H1 (cell line): ENCODE measurements around the gene VTN. TPM values are rescaled to one million over a fixed set of nuclear protein-coding genes. Genes with fewer than 3 reads are reported as not detected.

Experiments used
- CTCF ChIA-PET: fragments of 300-600 bp; sonication (Branson Sonifier 250); formaldehyde crosslinking; loops from one replicate; lab custom pipeline; 2021; ENCODE audit not compliant: partially characterized antibody; lab: Charles Lee
- POLR2A ChIA-PET: fragments of 300-600 bp; sonication (Branson Sonifier 250); formaldehyde crosslinking; loops from one replicate; lab custom pipeline; 2021; ENCODE audit warnings: inconsistent platforms; ENCODE audit not compliant: partially characterized antibody; lab: Charles Lee
- DNase-seq, 2 experiments: peaks; one replicate each; pipeline versions ENCODE4 v3.0.0 to v3.0.0-alpha.2; 2010 to 2022; ENCODE audit warnings: low spot score in 2 of 2, low read depth in 1 of 2, mixed read lengths in 1 of 2
- FAIRE-seq: peaks from 2 replicates; lab custom pipeline; 2011; peaks lifted over from hg19 to GRCh38; lab: Jason Lieb, UNC
- H2AFZ ChIP-seq: 2 replicates; pipeline ENCODE4 v1.8.1; 2012; ENCODE audit warnings: low read length, inconsistent platforms
- H2AK5ac ChIP-seq: 2 replicates; pipeline ENCODE4 v1.6.1; 2013; ENCODE audit warnings: low read depth, low read length
- H2BK120ac ChIP-seq: replicated peaks from 2 replicates; pipeline ENCODE3; 2013; ENCODE audit warnings: low read depth, low read length, inconsistent platforms
- H2BK12ac ChIP-seq: 2 replicates; pipeline ENCODE4 v1.6.1; 2013; ENCODE audit warnings: low read depth, low read length
- H2BK15ac ChIP-seq: 2 replicates; pipeline ENCODE4 v1.6.1; 2013; ENCODE audit warnings: low read length
- H2BK20ac ChIP-seq: 2 replicates; pipeline ENCODE4 v1.6.1; 2013; ENCODE audit warnings: low read length
- H2BK5ac ChIP-seq: 2 replicates; pipeline ENCODE4 v1.6.1; 2013; ENCODE audit warnings: low read depth, low read length
- H3K14ac ChIP-seq: 2 replicates; pipeline ENCODE4 v1.6.1; 2013; ENCODE audit warnings: inconsistent platforms; ENCODE audit not compliant: insufficient read length
- H3K18ac ChIP-seq: 2 replicates; pipeline ENCODE4 v1.6.1; 2013; ENCODE audit warnings: low read length; ENCODE audit errors: extremely low read depth
- H3K23ac ChIP-seq: 2 replicates; pipeline ENCODE4 v1.6.1; 2013; ENCODE audit warnings: inconsistent platforms; ENCODE audit not compliant: insufficient read length
- H3K23me2 ChIP-seq: 2 replicates; pipeline ENCODE4 v1.6.1; 2013; ENCODE audit warnings: low read depth, low read length
- H3K27ac ChIP-seq: 2 replicates; pipeline ENCODE4 v1.6.1; 2011; ENCODE audit warnings: low read depth, low read length, inconsistent platforms
- H3K27me3 ChIP-seq, 4 experiments: replicated peaks in 1 of 4; 1 replicate in 1 of 4; 2 replicates in 3 of 4; pipeline versions ENCODE4 v1.6.1 to v1.8.1; 2011 to 2013; ENCODE audit warnings: low read length in 3 of 4, mild to moderate bottlenecking in 3 of 4, inconsistent platforms in 2 of 4, mixed read lengths in 2 of 4, moderate library complexity in 1 of 4; ENCODE audit not compliant: control insufficient read depth in 3 of 4, insufficient read depth in 3 of 4; ENCODE audit errors: extremely low read depth in 1 of 4
- H3K36me3 ChIP-seq, 4 experiments: 2 replicates each; pipeline versions ENCODE4 v1.6.1 to v1.8.1; 2011 to 2013; ENCODE audit warnings: mild to moderate bottlenecking in 4 of 4, low read length in 3 of 4, moderate library complexity in 2 of 4, control low read depth in 1 of 4, inconsistent platforms in 1 of 4; ENCODE audit not compliant: insufficient read depth in 4 of 4, control insufficient read depth in 2 of 4
- H3K4ac ChIP-seq: replicated peaks from 2 replicates; pipeline ENCODE3; 2013; ENCODE audit warnings: low read length, low read depth, mixed read lengths, inconsistent platforms; ENCODE audit not compliant: insufficient read length
- H3K4me1 ChIP-seq, 4 experiments: replicated peaks in 1 of 4; 1 replicate in 1 of 4; 2 replicates in 3 of 4; pipeline versions ENCODE4 v1.6.1 to v1.8.1; 2011 to 2013; ENCODE audit warnings: low read length in 3 of 4, inconsistent platforms in 2 of 4, mixed read lengths in 1 of 4; ENCODE audit not compliant: insufficient read depth in 4 of 4, control insufficient read depth in 3 of 4
- H3K4me2 ChIP-seq, 2 experiments: 2 replicates each; pipeline versions ENCODE4 v1.6.1 to v1.8.1; 2011 to 2013; ENCODE audit warnings: low read depth in 2 of 2, low read length in 2 of 2, control low read depth in 1 of 2, inconsistent platforms in 1 of 2, mild to moderate bottlenecking in 1 of 2; ENCODE audit not compliant: insufficient read depth in 1 of 2
- H3K4me3 ChIP-seq, 4 experiments: fragments of 200-600, 300-600 bp in 1 of 4; sonication (generic), shearing (Covaris generic), sonication (Bioruptor Twin) in 1 of 4; 2 replicates each; pipeline versions ENCODE4 v1.5.1 to v1.8.1; 2011 to 2016; ENCODE audit warnings: low read length in 4 of 4, low read depth in 3 of 4, control low read depth in 2 of 4, inconsistent platforms in 2 of 4, mild to moderate bottlenecking in 2 of 4, mixed read lengths in 1 of 4, moderate library complexity in 1 of 4; ENCODE audit not compliant: insufficient read depth in 2 of 4; ENCODE audit errors: extremely low read depth in 1 of 4
- H3K56ac ChIP-seq: replicated peaks from 2 replicates; pipeline ENCODE3; 2013; ENCODE audit warnings: low read depth, mild to moderate bottlenecking, mixed read lengths, low read length, inconsistent platforms; ENCODE audit not compliant: insufficient read length
- H3K79me1 ChIP-seq: 2 replicates; pipeline ENCODE4 v1.6.1; 2013; ENCODE audit warnings: low read depth, low read length, control low read depth
- H3K79me2 ChIP-seq, 2 experiments: 2 replicates each; pipeline versions ENCODE4 v1.6.1 to v1.8.1; 2012 to 2013; ENCODE audit warnings: low read length in 2 of 2, mild to moderate bottlenecking in 2 of 2, inconsistent platforms in 1 of 2; ENCODE audit not compliant: insufficient read depth in 2 of 2, control insufficient read depth in 1 of 2
- H3K9ac ChIP-seq, 4 experiments: replicated peaks in 1 of 4; 1 replicate in 1 of 4; 2 replicates in 3 of 4; pipeline versions ENCODE4 v1.6.1 to v1.8.1; 2011 to 2013; ENCODE audit warnings: low read depth in 3 of 4, low read length in 3 of 4, control low read depth in 2 of 4, mild to moderate bottlenecking in 2 of 4, moderate library complexity in 2 of 4, inconsistent platforms in 1 of 4; ENCODE audit errors: extremely low read depth in 1 of 4
- H3K9me3 ChIP-seq, 2 experiments: 2 replicates each; pipeline versions ENCODE4 v1.6.1 to v1.8.1; 2012 to 2013; ENCODE audit warnings: mild to moderate bottlenecking in 2 of 2, moderate library complexity in 2 of 2, control low read depth in 1 of 2, inconsistent platforms in 1 of 2, low read depth in 1 of 2, low read length in 1 of 2, mixed read lengths in 1 of 2; ENCODE audit not compliant: insufficient read depth in 2 of 2
- H4K20me1 ChIP-seq, 2 experiments: replicated peaks in 1 of 2; 2 replicates each; pipeline versions ENCODE3 to v1.8.1; 2011 to 2013; ENCODE audit warnings: inconsistent platforms in 2 of 2, low read length in 2 of 2, mild to moderate bottlenecking in 1 of 2; ENCODE audit not compliant: insufficient read depth in 2 of 2, control insufficient read depth in 1 of 2
- H4K5ac ChIP-seq: 2 replicates; pipeline ENCODE4 v1.6.1; 2013; ENCODE audit warnings: low read length, low read depth, mixed read lengths, inconsistent platforms; ENCODE audit not compliant: insufficient read length
- H4K8ac ChIP-seq: 2 replicates; pipeline ENCODE4 v1.8.0; 2013; ENCODE audit warnings: mild to moderate bottlenecking, moderate library complexity, low read length, inconsistent platforms; ENCODE audit not compliant: insufficient read depth; ENCODE audit errors: extremely low read depth
- H4K91ac ChIP-seq: replicated peaks from 2 replicates; pipeline ENCODE3; 2013; ENCODE audit warnings: low read length, mixed read lengths, inconsistent platforms; ENCODE audit not compliant: insufficient read length
- CHD2 ChIP-seq: IDR thresholded peaks from 2 replicates; pipeline ENCODE4 v1.6.1; 2012; ENCODE audit warnings: low read length, improper control_type of control experiment
- CREB1 ChIP-seq: IDR thresholded peaks from 2 replicates; pipeline ENCODE4 v1.6.1; 2012; ENCODE audit warnings: inconsistent platforms
- EZH2 ChIP-seq: fragments of 200-600 bp; sonication (generic); IDR thresholded peaks from 2 replicates; pipeline ENCODE4 v1.7.1; 2012; ENCODE audit warnings: low read depth, mild to moderate bottlenecking, moderate library complexity, low read length, inconsistent platforms; ENCODE audit not compliant: severe bottlenecking
- KDM4A ChIP-seq: IDR thresholded peaks from one replicate; pipeline ENCODE4 v1.7.1; 2012; ENCODE audit warnings: low read depth, mild to moderate bottlenecking, moderate library complexity, low read length, inconsistent platforms; ENCODE audit not compliant: severe bottlenecking
- SUZ12 ChIP-seq: fragments of 200-600 bp; sonication (generic); IDR thresholded peaks from 2 replicates; pipeline ENCODE4 v1.6.1; 2012; ENCODE audit warnings: mild to moderate bottlenecking, inconsistent platforms, low read length, moderate library complexity, mixed read lengths
- WGBS, 2 experiments: shearing (Covaris generic) in 1 of 2; methylation state at CpG; one replicate each; pipeline versions ENCODE4 v1.1.6 to v1.1.7; 2013 to 2015; ENCODE audit warnings: low lambda C conversion rate in 2 of 2, mixed read lengths in 2 of 2, inconsistent platforms in 1 of 2, low coverage in 1 of 2, missing lambda C conversion rate in 1 of 2; ENCODE audit not compliant: insufficient replicate concordance in 2 of 2, insufficient coverage in 1 of 2, insufficient read length in 1 of 2; ENCODE audit errors: extremely low coverage in 1 of 2, missing lambda C conversion rate in 1 of 2; 5-methylcytosine and 5-hydroxymethylcytosine counted together
- polyA plus RNA-seq, 7 experiments: library from polyadenylated mRNA; depleted of rRNA in 3 of 7; stranded (reverse) in 5 of 7; unstranded in 2 of 7; fragments of >200 nt in 5 of 7; fragments of 200-250 nt in 2 of 7; gene quantifications; 1 replicate in 5 of 7; 2 replicates in 1 of 7; 4 replicates in 1 of 7; pipeline versions ENCODE4 v1.2.1 to v1.2.3, GENCODE V29; 2011 to 2013; ENCODE audit warnings: missing spikeins in 2 of 7, mixed read lengths in 2 of 7
- total RNA-seq: library from RNA; stranded (reverse); fragmentation: NEBNext Ultra II Directional; extraction: Animal tissue kit (Norgen Biotek cat#: 25700); gene quantifications from 2 replicates; pipeline ENCODE4 v1.2.1, GENCODE V29; 2021
- TF ChIP-seq, protein P1 (sequence below): IDR thresholded peaks from 2 replicates; pipeline ENCODE4 v1.6.1; 2012; ENCODE audit warnings: inconsistent platforms
- TF ChIP-seq, protein P2 (sequence below): IDR thresholded peaks from 2 replicates; pipeline ENCODE4 v1.6.1; 2012; ENCODE audit warnings: inconsistent platforms

The VTN gene
- total and polyA plus RNA-seq, 2 of the 8 experiments (the other 6 are each of a cell fraction or from before 2014, with no cell fraction given): 0.18 TPM; not detected in 1

DNA sequence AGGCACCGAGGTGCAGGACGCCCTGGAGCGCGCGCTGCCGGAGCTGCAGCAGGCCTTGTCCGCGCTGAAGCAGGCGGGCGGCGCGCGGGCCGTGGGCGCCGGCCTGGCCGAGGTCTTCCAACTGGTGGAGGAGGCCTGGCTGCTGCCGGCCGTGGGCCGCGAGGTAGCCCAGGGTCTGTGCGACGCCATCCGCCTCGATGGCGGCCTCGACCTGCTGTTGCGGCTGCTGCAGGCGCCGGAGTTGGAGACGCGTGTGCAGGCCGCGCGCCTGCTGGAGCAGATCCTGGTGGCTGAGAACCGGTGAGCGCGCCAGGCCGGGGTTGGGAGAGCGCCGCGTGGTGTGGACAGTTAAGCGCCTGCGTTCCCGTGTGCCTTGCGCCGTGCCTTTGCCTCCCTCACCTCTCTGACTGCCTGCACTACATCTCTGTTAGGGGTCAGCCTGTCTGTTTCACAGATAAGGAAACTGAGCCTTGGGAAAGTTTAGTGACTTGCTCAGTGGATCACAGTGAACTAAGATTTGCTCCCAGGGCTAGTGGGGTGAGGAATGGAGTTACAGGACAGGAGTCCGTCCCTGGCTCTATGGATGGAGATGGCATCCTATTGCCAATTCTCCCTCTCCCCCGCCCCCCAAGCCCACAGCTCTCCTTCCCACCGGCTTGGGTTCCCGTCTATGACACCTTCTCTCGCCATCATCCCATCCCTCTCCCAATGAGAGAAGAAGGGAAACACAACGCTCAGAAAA lies 2.3 kb upstream of the VTN start:
- H4K5ac ChIP-seq: no peak overlapping the region
- CTCF ChIA-PET: interaction anchor here (2.3 to 4.6 kb wide), 2 partner anchors 8 to 15 kb away, joined by 7 to 20 read pairs; partner anchors contain the start of gene POLDIP2
- H3K56ac ChIP-seq: no peak overlapping the region
- H3K36me3 ChIP-seq: no peaks in the 10 kb centered on the region
- H4K20me1 ChIP-seq: peaks cover 2 to 12% of the 10 kb centered on the region in 2 experiments
- no peaks in the 10 kb centered on the region; the same call in 1 of the 2 replicates for H3K79me1 ChIP-seq
- DNase-seq (no peak), FAIRE-seq (no peak)
- H3K23ac ChIP-seq: no peak overlapping the region
- H3K79me2 ChIP-seq: no peaks in the 10 kb centered on the region
- H3K4ac ChIP-seq: peak overlapping the region; percentile 14
- H2BK5ac ChIP-seq: no peak overlapping the region
- H2BK15ac ChIP-seq: no peak overlapping the region
- peaks cover 3 to 16% (median 9%) of the 10 kb centered on the region in 4 experiments; a peak in 6 of 7 replicates for H3K4me1 ChIP-seq
- peak overlapping the region; percentile 83 for H4K8ac ChIP-seq
- H3K23me2 ChIP-seq: peaks cover 16% of the 10 kb centered on the region; the same call in 1 of the 2 replicates
- no peak overlapping the region for H2BK12ac ChIP-seq
- no peak overlapping the region for H4K91ac ChIP-seq
- H2BK20ac ChIP-seq: no peak overlapping the region
- H3K9me3 ChIP-seq: no peaks in the 10 kb centered on the region
- H3K14ac ChIP-seq: no peak overlapping the region
- no peak overlapping the region for H2AFZ ChIP-seq
- no peak overlapping the region; a peak in 1 of 7 replicates for H3K9ac ChIP-seq
- POLR2A ChIA-PET: interaction anchor here (0.7 to 12.7 kb wide), 5 partner anchors 9 to 125 kb away, joined by 3 to 103 read pairs (median 4); partner anchors contain the start of genes POLDIP2 and SLC13A2
- peak overlapping the region; percentile 39; the same call in 1 of the 2 replicates for H2AK5ac ChIP-seq
- H3K4me2 ChIP-seq: peak overlapping the region; percentile 76 to 89
- H3K4me3 ChIP-seq: peak overlapping the region; percentile 56 to 79 (median 74)
- peaks cover 9 to 19% (median 19%) of the 10 kb centered on the region in 4 experiments for H3K27me3 ChIP-seq
- H3K18ac ChIP-seq: no peak overlapping the region; the same call in 1 of the 2 replicates
- WGBS, 2 experiments: 13% methylated on average over 35 of the region's 53 CpGs; no CpG with 5 or more reads in 1 of the 2 experiments
- no peak overlapping the region for H3K27ac ChIP-seq
- no peak overlapping the region for H2BK120ac ChIP-seq
- TF ChIP-seq, protein P1, sequence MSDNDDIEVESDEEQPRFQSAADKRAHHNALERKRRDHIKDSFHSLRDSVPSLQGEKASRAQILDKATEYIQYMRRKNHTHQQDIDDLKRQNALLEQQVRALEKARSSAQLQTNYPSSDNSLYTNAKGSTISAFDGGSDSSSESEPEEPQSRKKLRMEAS: peak; percentile 65
- no peak for TF ChIP-seq CREB1
- no peak for TF ChIP-seq CHD2
- TF ChIP-seq, protein P2, sequence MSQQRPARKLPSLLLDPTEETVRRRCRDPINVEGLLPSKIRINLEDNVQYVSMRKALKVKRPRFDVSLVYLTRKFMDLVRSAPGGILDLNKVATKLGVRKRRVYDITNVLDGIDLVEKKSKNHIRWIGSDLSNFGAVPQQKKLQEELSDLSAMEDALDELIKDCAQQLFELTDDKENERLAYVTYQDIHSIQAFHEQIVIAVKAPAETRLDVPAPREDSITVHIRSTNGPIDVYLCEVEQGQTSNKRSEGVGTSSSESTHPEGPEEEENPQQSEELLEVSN: peak; percentile 61; the same call in 1 of the 2 replicates
- TF ChIP-seq SUZ12: peak; percentile 48; the same call in 1 of the 2 replicates
- TF ChIP-seq EZH2: peak; percentile 38
- TF ChIP-seq KDM4A: peak; percentile 44
